Loucy (cell line): Measurements from ENCODE around the gene NPAT.

Experiments used
- H2AFZ ChIP-seq: fragments of 200-600 bp; sonication (generic); 2 replicates; pipeline ENCODE4 v1.6.0; 2016; ENCODE audit warnings: antibody characterized with exemption, mild to moderate bottlenecking, low read length, moderate library complexity
- H3F3A ChIP-seq: fragments of 200-600 bp; 2 replicates; pipeline ENCODE4 v1.6.0; 2016; ENCODE audit warnings: antibody characterized with exemption, low read depth, mild to moderate bottlenecking
- H3K27me3 ChIP-seq: fragments of 200-600 bp; sonication (generic); 2 replicates; pipeline ENCODE4 v1.6.1; 2014; ENCODE audit warnings: low read length, mild to moderate bottlenecking; ENCODE audit not compliant: insufficient read depth, poor library complexity, severe bottlenecking
- H3K36me3 ChIP-seq: fragments of 200-600 bp; sonication (generic); 2 replicates; pipeline ENCODE4 v1.6.1; 2016; ENCODE audit warnings: low read length; ENCODE audit not compliant: insufficient read depth
- H3K4me1 ChIP-seq: fragments of 200-600 bp; sonication (generic); 2 replicates; pipeline ENCODE4 v1.5.1; 2014; ENCODE audit warnings: low read length, mild to moderate bottlenecking; ENCODE audit not compliant: insufficient read depth, poor library complexity, severe bottlenecking
- H3K4me2 ChIP-seq: fragments of 200-600 bp; sonication (generic); 2 replicates; pipeline ENCODE4 v1.6.0; 2014; ENCODE audit warnings: antibody characterized with exemption, low read length, low read depth, mild to moderate bottlenecking; ENCODE audit not compliant: poor library complexity, severe bottlenecking
- H3K4me3 ChIP-seq: fragments of 200-600 bp; sonication (generic); 2 replicates; pipeline ENCODE4 v1.5.1; 2014; ENCODE audit warnings: low read length, mild to moderate bottlenecking, mixed read lengths; ENCODE audit not compliant: poor library complexity, severe bottlenecking
- H3K79me2 ChIP-seq: fragments of 200-600 bp; sonication (generic); 2 replicates; pipeline ENCODE4 v1.6.1; 2014; ENCODE audit warnings: low read length; ENCODE audit not compliant: insufficient read depth
- H3K9ac ChIP-seq: fragments of 200-600 bp; sonication (generic); 2 replicates; pipeline ENCODE4 v1.6.0; 2014; ENCODE audit warnings: mild to moderate bottlenecking, low read depth, low read length, moderate library complexity; ENCODE audit not compliant: poor library complexity, severe bottlenecking
- H3K9me2 ChIP-seq: fragments of 200-600 bp; sonication (generic); replicated peaks from 2 replicates; pipeline ENCODE4 v1.6.1; 2016; ENCODE audit warnings: low read depth, low read length, mixed read lengths
- H3K9me3 ChIP-seq: fragments of 200-600 bp; sonication (generic); 2 replicates; pipeline ENCODE4 v1.6.1; 2014; ENCODE audit warnings: mild to moderate bottlenecking, antibody characterized with exemption, low read length, low read depth; ENCODE audit not compliant: insufficient read depth
- H4K20me1 ChIP-seq: fragments of 200-600 bp; sonication (generic); 2 replicates; pipeline ENCODE4 v1.6.0; 2014; ENCODE audit warnings: antibody characterized with exemption, low read length, mild to moderate bottlenecking; ENCODE audit not compliant: insufficient read depth, poor library complexity, severe bottlenecking
- CTCF ChIP-seq: fragments of 200-600 bp; sonication (generic); conservative IDR thresholded peaks from 2 replicates; pipeline ENCODE4 v1.5.1; 2014; ENCODE audit warnings: mild to moderate bottlenecking, antibody characterized with exemption, low read length
- EZH2phosphoT487 ChIP-seq: fragments of 200-600 bp; IDR thresholded peaks from 2 replicates; pipeline ENCODE4 v1.6.1; 2018; ENCODE audit warnings: antibody characterized with exemption, mild to moderate bottlenecking, moderate library complexity, borderline replicate concordance

Gene NPAT

GRCh38 chr11:108210441-108210840 is 12.0 kb downstream of the NPAT start:
- Histone ChIP-seq H3K4me3 (no peak overlapping the region), H2AFZ (no peak overlapping the region), H3K4me2 (no peak overlapping the region), H4K20me1 (peaks cover 13% of the 10 kb centered on the region), H3K9me2 (no peaks in the 10 kb centered on the region), H3K79me2 (peaks cover 88% of the 10 kb centered on the region), H3K9ac (no peak overlapping the region), H3K9me3 (peaks cover 27% of the 10 kb centered on the region; the same call in 1 of the 2 replicates), H3K27me3 (no peaks in the 10 kb centered on the region), H3K36me3 (peaks cover 61% of the 10 kb centered on the region), H3F3A (no peaks in the 10 kb centered on the region), H3K4me1 (no peaks in the 10 kb centered on the region)
- TF ChIP-seq EZH2phosphoT487 = no peak
- no peak for TF ChIP-seq CTCF

GRCh38 chr11:108207683-108208060 is 14.8 kb downstream of the NPAT start:
- no peak overlapping the region for H3K4me2 ChIP-seq
- H4K20me1 ChIP-seq = no peaks in the 10 kb centered on the region
- H3K4me3 ChIP-seq = no peak overlapping the region
- H3K9me3 ChIP-seq = peaks cover 40% of the 10 kb centered on the region; the same call in 1 of the 2 replicates
- no peaks in the 10 kb centered on the region for H3K27me3 ChIP-seq
- H3F3A ChIP-seq = no peaks in the 10 kb centered on the region
- H3K9ac ChIP-seq = no peak overlapping the region
- no peaks in the 10 kb centered on the region for H3K9me2 ChIP-seq
- peaks cover 79% of the 10 kb centered on the region for H3K36me3 ChIP-seq
- H3K79me2 ChIP-seq = peaks cover 87% of the 10 kb centered on the region
- no peak overlapping the region for H2AFZ ChIP-seq
- no peaks in the 10 kb centered on the region for H3K4me1 ChIP-seq
- TF ChIP-seq CTCF = no peak
- TF ChIP-seq EZH2phosphoT487 = no peak

- H3K36me3 ChIP-seq = peaks cover 79% of the 10 kb centered on the region
- H3K9me2 ChIP-seq = no peaks in the 10 kb centered on the region
- H3F3A ChIP-seq = no peaks in the 10 kb centered on the region
- no peak overlapping the region for H3K9ac ChIP-seq
- TF ChIP-seq EZH2phosphoT487 (no peak), CTCF (no peak)
- no peak overlapping the region for H2AFZ ChIP-seq
- no peak overlapping the region for H3K4me2 ChIP-seq
- peaks cover 82% of the 10 kb centered on the region for H3K79me2 ChIP-seq
- H4K20me1 ChIP-seq = no peaks in the 10 kb centered on the region
- no peaks in the 10 kb centered on the region for H3K27me3 ChIP-seq
- no peak overlapping the region for H3K4me3 ChIP-seq
- no peaks in the 10 kb centered on the region for H3K4me1 ChIP-seq
- H3K9me3 ChIP-seq = peaks cover 40% of the 10 kb centered on the region; the same call in 1 of the 2 replicates
Observed at GRCh38 chr11:108206969-108207682, 15.3 kb downstream of the NPAT start.
